GM21528 (cell line): Measurements from ENCODE around the gene PROP1.
"Not testable (repeated sequence)": the region's sequence is repeated elsewhere in the genome, so short reads cannot be mapped to it uniquely, and the experiment has no call there.

Experiments used
- ATAC-seq: cut with Tn5 transposase; IDR thresholded peaks from one replicate; pipeline ENCODE4 v1.9.1; 2021; ENCODE audit warnings: mild to moderate bottlenecking, moderate library complexity; ENCODE audit not compliant: unreplicated experiment, low FRiP score

The PROP1 gene

DNA sequence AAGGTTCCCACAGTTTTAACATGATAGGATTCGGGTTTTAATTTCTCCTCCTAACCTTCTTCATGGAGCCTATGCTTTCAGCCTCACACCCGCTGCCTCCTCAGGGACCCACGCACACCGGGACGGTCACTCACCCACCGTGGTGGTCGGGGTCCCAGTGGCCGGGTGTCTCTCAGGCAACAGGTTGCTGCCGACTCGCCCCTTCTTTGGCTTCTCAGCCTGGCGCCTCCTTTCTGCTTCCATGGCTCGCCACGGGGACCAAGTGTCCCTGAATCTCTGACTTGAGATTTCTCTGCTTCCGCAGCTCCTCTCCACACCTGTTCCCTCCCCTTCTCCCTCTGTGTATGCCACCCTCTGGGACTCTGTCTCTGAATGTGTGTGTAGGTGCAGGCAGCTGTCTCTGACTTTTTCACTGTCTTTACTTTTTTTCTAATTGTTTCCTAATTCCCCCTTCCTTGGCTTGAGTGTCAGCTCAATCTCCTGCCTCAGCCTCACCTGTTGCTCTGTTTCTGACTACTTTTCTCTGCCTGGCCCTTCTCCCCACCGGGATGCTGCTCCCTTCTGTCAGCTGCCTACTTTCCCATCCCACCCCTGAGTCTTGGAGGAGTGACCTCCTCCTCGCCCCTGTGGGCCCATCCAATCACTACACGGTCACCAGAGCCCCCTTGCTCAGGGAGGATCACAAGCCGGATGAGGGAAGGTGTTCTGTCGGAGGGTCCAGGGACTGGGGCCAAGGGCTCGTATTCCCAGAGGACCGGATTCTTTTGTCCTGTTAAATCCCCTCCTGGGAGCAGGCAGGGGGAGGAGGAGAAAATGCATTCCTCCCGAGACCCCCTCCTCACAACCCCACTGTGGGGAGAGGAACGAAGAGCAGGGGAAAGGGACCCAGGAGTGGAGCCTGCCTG, at the start of gene PROP1:
PROP1 (minus strand) TSS at position 552 of the 905 bp plus-strand sequence; CDS start at position 243, 309 bp downstream.
- no peak for ATAC-seq

DNA sequence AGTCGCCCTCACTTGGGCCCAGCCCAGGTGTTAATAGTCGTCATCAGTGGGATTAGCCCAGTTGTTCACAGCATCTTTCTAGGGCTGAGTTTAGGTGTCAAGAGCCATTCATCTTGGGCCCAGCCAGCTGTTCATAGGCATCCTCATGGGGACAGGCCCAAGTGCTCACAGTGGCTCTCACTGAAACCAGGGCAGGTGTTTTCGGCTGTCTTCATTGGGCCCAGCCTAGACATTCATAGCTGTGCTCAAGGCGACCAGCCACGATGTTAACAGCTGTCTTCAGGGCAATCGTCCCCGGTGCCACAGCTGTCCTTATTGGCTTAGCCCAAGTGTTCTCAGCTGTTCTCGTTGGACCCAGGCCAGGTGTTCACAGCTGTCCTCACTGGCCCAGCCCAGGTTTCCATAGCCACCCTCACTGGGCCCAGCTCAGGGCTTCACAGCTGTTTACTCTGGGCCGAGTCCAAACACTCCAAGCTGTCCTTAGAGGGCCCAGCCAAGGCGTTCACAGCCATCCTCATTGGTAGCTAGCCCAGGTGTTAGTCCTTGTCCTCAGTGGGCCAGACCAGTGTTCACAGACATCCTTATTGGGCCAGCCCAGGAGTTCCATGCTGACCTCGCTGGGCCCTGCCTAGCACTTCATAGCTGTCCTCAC, 23.5 kb upstream of the PROP1 start:
- not testable (repeated sequence) for ATAC-seq

DNA sequence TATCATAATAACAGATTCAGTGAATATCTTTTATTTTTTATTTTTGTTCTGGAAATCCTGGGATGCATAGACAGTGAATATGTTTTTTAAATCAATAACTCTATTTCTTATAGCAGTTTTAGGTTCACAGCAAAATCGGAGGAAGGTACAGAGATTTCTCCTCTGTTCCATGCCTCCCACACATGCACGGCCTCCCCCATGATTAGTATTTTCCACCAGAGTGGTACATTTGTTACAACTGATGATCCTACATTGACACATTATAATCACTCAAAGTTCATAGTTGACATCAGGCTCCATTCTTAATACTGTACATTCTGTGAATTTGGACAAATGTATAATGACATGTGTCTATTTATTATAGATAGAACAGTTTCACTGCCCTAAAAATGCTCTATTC, 16.7 kb upstream of the PROP1 start:
- ATAC-seq: not testable (repeated sequence)

DNA sequence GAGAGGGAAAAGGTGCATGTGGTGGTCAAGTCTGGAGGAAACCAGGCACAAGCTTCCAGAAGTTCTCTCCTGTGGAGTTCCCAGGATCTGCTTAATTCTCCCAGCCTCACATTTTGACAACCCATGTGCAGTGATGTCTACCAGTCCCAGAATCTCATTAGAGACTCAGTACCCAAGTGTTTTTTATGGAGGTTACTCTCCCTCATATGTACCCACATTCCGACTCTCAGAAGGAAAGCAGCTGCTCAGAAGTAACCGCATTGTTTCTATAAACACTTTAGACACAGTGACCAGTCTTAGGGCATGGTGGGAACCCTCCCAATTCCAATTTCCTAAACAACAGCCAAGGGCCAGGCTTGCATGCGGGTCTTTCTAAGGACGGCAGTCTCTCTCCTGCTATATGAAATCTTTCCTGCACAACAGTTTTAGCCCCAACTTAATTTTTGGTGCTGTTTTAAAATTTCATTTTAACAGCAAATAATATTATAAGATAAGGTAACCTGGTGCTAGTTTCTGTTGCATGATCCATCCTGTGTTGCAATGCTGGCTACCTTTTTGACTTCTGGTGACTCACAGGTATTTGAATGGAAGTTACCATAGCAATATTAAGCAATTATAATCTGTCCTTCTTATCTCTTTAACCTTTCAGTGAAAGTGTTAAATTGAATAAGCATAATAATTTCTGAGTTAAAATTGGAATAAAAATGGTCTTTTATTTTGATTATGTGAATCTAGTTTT, 15.9 kb upstream of the PROP1 start:
- not testable (repeated sequence) for ATAC-seq

DNA sequence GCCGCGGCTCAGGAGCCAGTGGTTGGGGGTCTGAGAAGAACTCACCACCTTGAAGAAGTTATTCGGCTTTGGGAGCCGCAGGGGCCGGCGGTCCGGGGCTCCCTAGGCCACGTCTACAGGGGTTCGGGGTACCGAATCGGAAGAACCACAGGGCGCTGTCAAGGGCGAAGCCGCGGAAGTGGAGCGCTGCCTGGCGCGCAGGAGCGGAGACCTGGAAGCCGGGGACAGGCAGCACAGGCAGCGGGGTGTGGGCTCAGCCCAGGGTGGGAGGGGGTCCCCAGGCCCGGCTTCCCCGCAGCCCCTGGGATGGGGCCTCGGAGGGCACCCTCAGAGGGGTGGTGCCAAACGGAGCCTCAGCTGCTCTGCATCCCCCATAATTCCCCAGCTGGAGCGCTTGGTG, 11.2 kb upstream of the PROP1 start:
- ATAC-seq: not testable (repeated sequence)

DNA sequence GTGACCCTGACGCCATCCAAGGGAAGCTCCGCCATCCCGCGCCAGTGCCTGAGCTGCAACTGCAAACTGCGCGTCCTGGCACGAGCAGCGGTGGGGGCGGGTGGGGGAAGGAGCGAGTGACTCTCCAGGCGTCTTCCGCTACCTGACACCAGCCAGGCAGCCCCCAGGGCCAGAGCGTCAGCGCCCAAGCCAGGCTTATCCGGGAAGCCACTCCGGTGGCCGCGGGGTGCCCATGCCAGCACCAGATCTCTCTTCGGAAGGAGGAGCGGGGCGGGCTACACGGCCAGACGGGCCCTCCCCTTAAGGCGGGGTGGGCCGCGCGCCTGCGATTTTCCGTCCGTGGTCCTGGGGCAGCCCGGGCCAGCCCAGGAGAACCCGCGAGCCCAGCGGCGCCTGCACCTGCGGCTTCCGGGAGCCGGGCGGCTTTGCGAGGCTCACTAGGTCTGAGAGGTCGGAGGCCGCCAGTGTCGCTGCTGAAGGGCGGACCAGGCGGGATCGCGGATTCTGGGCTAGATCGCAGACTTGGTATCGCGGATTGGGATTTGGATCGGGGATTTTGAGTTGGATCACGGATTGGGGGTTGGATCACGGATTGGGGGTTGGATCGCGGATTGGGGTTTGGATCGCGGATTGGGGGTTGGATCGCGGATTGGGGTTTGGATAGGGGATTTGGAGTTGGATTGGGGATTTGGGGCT, 10.6 kb upstream of the PROP1 start:
- ATAC-seq: not testable (repeated sequence)

DNA sequence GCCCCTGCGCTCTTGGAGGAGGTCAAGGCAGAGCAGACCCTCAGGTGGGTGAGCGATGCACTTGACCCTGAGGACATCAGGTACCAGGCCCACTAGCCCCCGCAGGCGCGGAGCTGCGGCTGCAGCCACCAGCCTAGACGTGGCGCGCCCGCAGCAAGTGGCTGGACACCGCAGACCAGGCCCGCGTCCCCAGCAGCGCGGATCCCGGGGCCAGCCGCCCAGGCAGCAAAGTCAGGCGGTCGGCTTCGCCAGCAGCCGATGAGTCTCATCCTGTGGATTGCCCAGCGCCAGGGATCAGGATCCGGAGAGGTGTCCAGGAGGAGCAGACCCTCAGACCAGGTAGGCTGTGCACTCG, 10.1 kb upstream of the PROP1 start:
- not testable (repeated sequence) for ATAC-seq

DNA sequence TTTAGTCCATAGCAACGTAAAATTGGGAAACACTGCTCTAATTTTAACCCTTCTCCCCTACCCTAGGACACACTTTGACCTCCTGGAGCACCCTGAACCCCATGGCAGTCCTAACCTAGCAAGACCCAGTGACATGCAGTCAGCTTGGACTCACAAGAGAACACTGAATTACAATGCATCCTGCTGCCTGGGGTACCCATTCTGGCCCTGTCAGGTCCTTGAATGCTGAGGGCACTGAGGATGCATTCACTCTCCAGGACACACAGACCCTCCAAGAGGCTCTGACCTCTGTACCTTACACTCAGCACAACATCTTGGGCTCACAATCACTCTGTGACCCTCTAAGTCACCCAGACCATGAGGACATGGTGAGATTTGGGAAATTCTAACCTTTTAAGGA, 1.8 kb upstream of the PROP1 start:
- no peak for ATAC-seq

DNA sequence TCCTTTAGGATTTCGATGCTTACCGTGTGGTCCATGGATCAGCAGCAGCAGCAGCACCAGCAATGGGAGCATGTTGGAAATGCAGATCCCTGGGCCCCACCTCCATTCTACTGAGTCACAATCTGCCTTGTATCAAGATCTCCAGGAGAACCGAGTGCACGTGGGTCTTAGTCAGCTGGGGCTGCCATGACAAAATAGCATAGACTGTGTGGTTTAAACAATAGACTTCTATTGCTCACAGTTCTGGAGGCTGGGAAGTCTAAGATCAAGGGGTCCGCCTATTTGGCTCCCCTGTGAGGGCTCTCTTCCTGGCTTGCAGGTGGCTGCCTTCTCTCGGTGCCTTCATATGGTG, 1.3 kb upstream of the PROP1 start:
- no peak for ATAC-seq

DNA sequence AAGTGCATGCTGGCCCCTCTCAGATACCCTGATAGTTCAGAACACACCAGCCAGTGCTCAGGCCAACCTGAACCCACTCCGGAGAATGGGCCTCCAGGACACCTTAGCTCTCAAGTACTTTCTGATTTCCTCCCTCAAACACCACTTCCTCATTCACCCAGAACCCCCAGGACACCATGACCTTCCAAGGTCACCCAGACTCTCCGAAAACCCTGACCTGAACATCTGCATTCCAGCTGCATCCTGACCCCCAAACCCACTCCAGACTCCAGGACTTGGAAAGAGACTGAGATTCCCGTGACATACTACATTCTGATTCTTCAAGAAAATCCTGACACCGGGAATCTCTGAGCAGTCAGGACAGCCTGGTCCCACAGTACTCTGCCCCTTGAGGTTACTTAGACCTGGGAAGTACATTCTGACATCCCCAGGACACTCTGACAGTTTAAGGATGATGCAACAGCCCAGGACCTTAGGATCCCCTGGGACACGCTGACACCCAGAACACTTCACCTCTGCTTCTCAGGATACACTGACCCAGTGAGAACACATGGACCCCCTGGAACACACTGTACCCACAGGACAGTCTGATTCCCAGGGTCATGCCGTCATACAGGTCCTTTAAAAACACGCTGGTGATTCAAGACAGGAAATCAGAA, 747 bp upstream of the PROP1 start:
- ATAC-seq: no peak

DNA sequence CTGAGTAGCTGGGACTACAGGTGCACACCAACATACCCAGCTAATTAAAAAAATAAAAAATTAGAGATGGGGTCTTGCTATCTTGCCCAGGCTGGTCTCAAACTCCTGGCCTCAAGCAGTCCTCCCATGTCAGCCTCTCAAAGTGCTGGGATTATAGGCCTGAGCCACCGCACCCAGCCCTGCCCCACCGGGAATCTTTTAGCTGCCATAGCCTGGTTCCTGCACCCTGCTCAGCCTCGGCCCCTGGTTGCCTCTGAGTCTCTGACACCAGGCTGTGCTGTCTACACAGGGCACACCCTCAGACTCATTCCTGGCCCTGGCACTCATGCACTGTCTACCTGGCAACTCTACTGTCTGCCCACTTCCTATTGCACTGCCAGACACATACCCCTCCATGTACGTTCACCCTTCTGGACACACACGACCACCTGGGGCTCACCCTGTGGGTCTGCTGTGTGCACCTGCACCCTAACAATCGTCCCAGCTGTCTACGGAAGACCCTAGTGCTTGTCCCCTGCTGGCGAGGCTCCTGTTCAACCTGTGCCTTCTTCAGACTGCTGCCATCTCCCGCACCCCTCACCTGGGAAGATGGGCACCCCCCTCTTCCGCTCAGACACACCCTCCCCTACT, 1.4 kb downstream of the PROP1 start:
- ATAC-seq: no peak

DNA sequence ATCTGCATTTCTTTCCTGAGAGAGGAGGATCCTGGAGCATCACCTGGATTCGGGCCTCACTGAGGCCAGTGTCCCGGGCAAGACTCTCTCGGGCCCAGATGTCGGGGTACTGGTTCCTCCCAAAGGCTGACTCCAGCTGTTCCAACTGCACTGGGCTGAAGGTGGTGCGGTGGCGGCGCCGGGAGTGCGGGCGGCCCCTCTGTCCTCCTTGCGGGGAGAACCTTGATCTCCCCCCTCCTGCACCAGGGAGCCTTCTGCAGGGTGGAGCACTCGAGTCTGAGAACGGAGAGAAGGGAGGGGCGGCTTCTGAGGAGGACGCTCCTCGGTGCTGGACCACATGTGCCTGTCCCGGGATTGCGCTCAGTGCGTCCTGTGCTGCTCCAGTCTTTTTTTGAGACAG, 2.0 kb downstream of the PROP1 start:
- no peak for ATAC-seq

DNA sequence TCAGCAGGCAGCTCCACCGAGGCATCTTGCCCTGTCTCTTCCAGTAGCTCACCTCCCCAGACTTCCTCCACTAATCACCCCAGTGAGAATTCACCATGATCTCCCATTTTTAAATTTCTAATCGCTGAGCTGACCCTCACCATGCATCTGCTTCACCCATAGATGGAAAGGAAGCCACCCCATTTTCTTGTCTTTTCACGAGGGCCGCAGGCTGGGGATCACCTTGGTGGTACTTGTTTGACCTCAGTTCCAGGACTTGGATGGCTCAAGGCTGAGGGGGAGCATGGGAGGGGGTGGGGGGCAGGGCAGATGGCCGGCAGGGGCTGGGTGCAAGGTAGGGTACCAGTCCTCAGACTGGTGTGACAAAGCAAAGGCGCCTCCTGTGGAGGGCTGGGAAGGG, 3.6 kb downstream of the PROP1 start:
- no peak for ATAC-seq

DNA sequence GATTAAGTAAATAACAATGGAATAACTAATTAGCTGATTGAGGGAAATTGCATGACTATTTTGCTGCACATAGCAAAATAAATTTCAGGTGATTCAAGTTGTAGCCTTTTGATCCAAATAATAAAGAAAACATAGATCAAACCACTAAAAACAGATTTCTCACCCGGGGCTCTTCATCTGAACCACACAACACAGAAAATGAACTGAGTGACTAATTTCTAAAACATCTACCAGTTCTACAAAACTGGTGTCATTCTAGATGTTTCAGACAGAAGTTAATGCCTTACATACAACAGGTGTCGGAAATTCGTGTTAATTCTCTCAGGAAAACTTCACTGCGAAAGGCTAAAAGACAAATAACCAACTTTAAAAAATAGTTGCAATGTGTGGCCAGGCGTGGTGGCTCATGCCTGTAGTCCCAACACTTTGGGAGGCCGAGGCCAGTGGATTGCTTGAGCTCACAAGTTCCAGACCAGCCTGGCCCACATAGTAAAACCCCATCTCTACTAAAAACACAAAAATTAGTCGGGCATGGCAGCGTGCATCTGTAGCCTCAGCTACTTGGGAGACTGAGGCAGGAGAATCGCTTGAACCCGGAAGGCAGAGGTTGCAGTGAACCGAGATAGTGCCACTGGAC, 6.9 kb downstream of the PROP1 start:
- no peak for ATAC-seq

DNA sequence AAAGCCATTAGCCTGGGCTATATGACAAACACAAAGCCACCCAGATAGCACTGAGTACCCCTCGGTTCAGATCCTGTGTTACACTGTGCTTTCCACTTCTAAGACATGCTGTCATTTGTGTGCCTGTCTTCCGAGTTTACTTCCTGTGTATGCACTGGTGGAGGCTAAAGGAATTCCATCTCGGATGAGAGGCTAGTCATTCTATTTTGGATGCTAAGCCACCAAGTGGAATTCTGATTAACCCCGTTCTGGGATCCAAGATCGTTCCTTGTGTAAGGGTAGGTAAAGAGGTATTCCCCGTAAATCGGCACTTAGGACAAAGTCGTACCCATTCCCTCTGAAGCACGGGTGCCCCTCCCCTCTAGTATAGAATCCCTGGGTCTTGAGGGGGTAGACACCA, 8.7 kb downstream of the PROP1 start:
- ATAC-seq: no peak

DNA sequence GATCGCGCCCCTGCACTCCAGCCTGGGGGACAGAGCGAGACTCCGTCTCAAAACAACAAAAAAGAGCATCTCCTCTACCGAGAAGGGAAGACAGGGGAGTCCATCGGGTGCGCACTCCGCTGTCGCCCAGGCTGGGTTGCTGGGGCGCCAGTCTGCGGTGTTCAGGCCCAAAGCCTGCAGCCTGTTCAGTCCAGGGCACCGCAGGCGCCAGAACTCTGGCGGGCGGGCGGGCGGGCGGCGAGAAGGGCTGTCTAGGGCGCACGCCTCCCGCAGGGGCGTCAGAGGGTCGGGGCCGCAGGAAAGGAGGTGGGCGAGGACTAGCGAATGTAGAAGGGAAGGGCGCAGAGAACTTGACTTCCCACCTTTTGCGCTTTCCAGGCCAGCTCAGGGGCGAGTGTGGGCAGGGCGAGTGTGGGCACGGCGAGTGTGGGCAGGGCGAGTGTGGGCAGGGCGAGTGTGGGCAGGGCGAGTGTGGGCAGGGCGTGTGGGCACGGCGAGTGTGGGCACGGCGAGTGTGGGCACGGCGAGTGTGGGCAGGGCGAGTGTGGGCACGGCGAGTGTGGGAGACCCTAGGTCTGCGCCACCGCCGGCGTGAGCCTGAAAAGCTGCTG, 10.5 kb downstream of the PROP1 start:
- ATAC-seq: no peak

DNA sequence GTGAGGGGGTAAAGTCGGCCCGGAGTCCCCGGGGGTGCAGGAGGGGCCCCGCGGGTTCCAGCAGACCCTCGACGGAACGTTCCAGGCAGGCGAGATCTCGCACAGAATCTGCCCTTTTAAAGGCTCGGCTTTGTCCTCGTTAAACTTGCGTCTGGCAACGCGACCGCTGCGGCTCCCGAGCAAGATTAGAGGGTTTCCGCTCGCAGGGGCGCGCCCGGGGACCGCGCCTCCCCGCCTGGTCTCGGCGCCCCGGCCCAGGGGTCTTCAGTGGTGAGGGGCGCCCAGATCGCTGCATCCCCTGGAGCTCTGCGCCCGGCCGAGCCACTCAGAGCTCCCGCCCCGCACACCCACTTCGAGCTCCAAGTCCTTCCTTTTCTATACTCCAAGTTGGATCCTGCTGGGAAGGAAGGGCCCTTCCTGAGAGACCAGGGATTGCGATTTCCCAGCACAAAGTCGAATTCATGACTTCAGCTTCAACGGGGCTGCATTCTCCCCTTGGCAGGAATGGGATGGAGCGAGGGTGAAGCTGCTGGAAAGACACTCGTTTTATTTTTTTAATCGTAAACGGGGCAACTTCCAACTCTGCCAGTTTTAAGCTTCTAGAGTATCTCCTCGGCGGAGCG, 11.3 kb downstream of the PROP1 start:
- ATAC-seq: no peak

DNA sequence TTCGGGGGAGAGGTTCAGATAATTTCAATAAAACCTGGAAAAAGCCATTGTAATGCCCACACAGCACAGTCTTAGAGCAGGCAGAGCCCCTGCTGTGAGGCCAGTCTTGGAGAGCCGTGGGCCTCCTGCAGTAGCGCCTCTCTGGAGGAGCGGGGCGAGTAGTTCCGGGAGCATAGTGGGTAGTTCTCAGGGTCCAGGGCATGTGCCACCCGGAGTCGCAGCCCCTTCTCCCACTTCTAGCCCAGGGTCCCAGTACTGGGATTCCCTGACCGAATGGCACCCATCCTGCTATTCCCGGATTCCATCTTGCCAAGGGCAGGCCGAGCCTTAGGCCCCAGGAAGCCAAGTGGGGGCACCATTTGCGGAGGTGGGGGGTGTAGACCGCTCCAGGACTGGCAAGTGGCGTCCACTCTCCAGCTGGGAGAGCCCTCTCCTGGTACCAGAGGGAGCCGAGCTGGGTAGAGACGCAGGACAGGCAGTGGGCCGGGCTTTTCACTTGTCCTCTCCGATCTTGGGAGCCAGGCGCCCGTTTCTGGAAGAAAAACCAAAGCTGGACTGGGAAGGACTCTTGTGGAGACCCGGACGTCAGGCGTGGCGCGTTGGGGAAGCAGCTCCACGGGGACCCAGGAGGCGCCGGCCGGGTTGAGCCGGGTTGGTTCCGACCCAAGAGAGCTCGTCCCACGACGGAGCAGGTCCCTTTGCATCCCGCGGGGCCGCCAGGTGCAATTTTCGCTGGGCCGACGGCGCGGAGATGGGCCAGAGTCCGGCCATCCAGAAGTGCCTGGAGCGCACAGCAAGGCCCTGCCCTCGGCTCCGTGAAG, 12.1 kb downstream of the PROP1 start:
- no peak for ATAC-seq
